Measurements from ENCODE around the gene GPC3. TPM values are rescaled to one million over a fixed set of nuclear protein-coding genes. Genes with fewer than 3 reads are reported as not detected.

GPC3 gene
- total and polyA plus RNA-seq, 2 donors: 22.1 to 192 TPM

DNA sequence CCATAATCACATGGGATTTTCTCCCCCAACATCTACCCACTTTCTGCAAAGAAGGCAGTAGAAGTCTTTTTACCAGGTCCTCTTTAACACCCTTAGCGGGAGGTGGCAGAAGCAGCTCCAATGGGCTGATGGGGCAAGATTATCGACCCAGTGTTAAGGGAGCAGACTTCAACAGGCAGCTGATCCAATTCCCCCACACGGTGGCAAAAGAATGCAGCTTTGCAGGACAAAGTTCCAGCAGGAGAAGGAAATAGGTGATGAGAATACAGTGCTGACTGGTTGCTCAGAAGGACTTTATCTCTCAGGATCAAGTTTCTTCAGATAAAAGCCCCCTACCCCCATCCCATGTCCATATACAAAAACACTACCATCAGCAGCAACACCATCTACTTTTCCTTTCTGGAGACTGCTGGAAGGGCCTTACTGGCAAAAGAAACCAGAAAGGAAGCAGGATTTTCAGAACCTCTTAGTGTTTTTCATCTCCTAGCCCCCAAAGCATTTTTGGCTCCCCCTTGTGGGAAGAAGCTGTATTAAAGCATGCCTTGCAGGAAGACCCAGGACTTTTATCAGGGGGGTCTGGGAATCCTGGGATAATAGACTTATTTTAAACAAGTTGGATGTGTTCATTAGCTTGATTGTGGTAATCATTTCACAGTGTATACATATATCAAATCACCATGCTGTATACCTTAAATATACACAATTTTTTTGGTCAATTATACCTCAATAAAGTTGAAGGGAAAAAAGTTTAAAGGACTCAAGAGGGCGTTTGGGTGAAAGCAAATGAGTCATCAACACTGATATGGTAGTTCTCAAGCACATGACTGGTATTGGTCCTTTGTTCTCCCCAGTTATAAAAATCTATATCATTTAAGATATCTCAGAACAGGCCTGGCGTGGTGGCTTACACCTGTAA lies 146.4 kb downstream of the GPC3 start:
- no peaks in the 10 kb centered on the region for H3K4me1 ChIP-seq (ENCODE audit: insufficient read depth)
- H3K36me3 ChIP-seq (ENCODE audit: insufficient read depth): no peaks in the 10 kb centered on the region
- 73% methylated on average over 5 of the region's 5 CpGs for WGBS
- no peak for DNase-seq (ENCODE audit: extremely low spot score)
- no peak overlapping the region for H3K27ac ChIP-seq (ENCODE audit: low read depth)
- no peak overlapping the region for H3K4me3 ChIP-seq (ENCODE audit: low read depth, low read length)

DNA sequence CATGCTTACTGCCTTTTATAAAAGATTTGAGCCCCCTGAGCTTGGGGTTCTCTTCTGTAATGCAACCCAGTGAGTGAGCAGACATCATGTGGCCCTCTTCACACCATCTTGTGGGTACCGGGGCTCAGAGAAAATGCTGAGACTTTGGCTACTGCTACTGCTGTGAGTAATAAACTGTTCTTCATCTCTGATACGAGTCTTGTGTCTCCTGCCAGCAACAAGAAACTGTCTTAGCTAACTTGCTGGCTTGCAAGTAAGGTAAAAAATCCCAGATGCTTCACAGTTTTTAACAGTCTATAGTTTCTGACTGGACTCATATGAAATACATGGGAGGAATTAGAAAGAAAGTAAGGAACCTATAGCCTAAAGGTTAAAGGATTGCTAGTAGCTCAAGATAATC lies 148.3 kb downstream of the GPC3 start:
- Histone ChIP-seq H3K4me3 (ENCODE audit: low read depth, low read length) (no peak overlapping the region), H3K27ac (ENCODE audit: low read depth) (no peak overlapping the region), H3K36me3 (ENCODE audit: insufficient read depth) (no peaks in the 10 kb centered on the region), H3K4me1 (ENCODE audit: insufficient read depth) (no peaks in the 10 kb centered on the region)
- no peak for DNase-seq (ENCODE audit: extremely low spot score)
- WGBS: 17% methylated on average over 2 of the region's 2 CpGs

DNA sequence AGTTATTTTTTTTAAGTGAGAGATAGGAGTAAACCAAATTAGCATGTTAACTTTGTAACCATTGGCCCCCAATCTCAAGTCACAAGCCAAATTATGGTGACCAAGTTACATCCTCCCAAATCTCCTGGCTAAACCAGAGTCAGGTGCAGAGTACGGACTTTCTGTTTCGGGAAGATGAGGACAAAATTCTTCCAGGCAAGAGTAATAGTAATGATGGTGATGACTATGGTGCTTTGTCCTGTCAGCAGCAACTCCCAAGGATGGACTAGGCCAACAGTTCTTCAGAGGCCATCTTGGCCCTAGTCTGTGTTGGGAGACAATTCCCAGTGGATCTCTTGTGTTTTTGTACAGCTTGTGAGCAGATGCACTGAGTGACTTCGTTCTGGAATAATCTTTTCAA lies 148.8 kb downstream of the GPC3 start:
- H3K4me3 ChIP-seq (ENCODE audit: low read depth, low read length): no peak overlapping the region
- no peaks in the 10 kb centered on the region for H3K4me1 ChIP-seq (ENCODE audit: insufficient read depth)
- H3K27ac ChIP-seq (ENCODE audit: low read depth): no peak overlapping the region
- WGBS: 70% methylated on average over 3 of the region's 3 CpGs
- DNase-seq (ENCODE audit: extremely low spot score): no peak
- no peaks in the 10 kb centered on the region for H3K36me3 ChIP-seq (ENCODE audit: insufficient read depth)

DNA sequence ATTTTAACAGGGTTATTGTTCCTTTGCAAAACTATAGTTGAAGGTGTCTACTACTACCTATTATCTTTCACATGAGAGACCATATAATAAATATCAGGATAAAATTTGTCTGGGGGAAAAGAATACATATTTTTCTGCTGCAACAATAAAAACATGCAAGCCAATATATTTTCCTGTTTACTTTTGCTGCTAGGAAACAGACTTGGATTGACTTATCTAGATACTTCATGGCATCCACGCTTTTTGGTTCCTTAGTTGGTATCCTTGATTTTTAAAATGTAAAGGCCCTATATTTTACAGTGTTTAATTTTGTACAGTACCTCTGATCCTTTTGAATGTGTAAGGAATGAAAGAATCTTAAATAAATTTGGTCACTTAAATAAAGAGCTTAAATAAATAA lies 150.6 kb downstream of the GPC3 start:
- no peaks in the 10 kb centered on the region for H3K36me3 ChIP-seq (ENCODE audit: insufficient read depth)
- H3K4me1 ChIP-seq (ENCODE audit: insufficient read depth): no peaks in the 10 kb centered on the region
- H3K4me3 ChIP-seq (ENCODE audit: low read depth, low read length): no peak overlapping the region
- DNase-seq (ENCODE audit: extremely low spot score): no peak
- no peak overlapping the region for H3K27ac ChIP-seq (ENCODE audit: low read depth)
- WGBS: 80% methylated on average over 1 of the region's 1 CpG

DNA sequence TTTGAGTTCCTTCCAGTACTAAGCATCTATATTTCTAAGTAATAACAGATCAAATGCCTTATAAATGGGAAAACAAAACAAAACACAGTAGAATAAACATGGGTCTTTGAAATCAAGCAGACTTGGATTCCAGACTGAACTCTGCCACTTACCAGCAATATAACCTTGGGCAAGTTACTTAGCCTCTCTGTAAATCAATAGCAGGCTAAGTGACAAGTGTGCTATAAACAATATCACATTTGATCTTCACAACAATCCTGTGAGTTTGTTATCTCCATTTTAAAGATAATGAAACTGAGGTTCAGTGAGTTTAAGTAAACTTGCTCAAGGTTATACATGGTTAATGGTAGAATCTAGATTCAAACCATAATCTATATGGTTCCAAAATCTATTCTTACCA lies 165.8 kb downstream of the GPC3 start:
- no peak overlapping the region for H3K27ac ChIP-seq (ENCODE audit: low read depth)
- no peak for DNase-seq (ENCODE audit: extremely low spot score)
- H3K4me3 ChIP-seq (ENCODE audit: low read depth, low read length): no peak overlapping the region
- H3K4me1 ChIP-seq (ENCODE audit: insufficient read depth): no peaks in the 10 kb centered on the region
- no peaks in the 10 kb centered on the region for H3K36me3 ChIP-seq (ENCODE audit: insufficient read depth)

DNA sequence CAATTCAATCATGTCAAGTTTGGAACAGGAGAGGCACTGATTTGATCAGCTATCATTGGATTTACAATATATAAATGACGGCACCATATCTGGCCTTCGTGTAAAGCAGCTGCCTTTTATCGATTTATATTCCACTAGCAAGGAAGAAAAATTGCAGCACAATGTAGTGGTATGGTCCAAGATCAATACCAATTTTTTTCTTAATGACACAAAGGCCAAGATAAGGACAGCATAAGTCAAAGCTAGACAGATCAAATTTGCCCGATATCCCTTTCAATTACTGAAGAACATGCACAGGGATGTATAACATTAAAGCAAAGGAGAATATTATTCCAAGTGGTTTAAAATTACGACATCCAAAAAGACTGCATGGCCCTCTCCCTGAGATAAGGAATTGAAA lies 167.4 kb downstream of the GPC3 start:
- DNase-seq (ENCODE audit: extremely low spot score): no peak
- H3K4me3 ChIP-seq (ENCODE audit: low read depth, low read length): no peak overlapping the region
- WGBS: 94% methylated on average over 5 of the region's 5 CpGs
- H3K27ac ChIP-seq (ENCODE audit: low read depth): no peak overlapping the region
- no peaks in the 10 kb centered on the region for H3K36me3 ChIP-seq (ENCODE audit: insufficient read depth)
- no peaks in the 10 kb centered on the region for H3K4me1 ChIP-seq (ENCODE audit: insufficient read depth)

DNA sequence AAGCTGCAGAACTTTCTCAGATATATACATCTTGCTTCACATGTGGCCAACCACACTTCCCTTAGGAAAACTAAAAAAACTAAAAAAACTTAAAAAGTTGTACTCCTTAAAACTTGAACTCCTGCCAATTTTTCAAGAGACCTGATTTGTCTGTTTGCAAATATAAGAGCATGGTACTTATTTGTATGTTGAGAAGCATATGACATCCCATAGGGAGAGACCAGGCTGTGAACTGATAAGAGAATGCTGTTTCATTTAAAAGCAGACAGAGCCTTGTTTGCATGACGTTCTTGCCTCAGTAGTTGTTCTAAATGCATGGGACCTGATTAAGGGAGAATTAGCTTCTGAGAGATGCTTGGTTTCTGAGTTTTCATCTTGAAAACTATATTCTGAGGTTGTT lies 169.9 kb downstream of the GPC3 start:
- 81% methylated on average over 1 of the region's 1 CpG for WGBS
- DNase-seq (ENCODE audit: extremely low spot score): no peak

GRCh38 chrX:133813971-133814370 lies 171.4 kb downstream of the GPC3 start:
- H3K27ac ChIP-seq (ENCODE audit: low read depth): no peak overlapping the region
- WGBS: 59% methylated on average over 6 of the region's 6 CpGs
- no peaks in the 10 kb centered on the region for H3K4me1 ChIP-seq (ENCODE audit: insufficient read depth)
- no peak for DNase-seq (ENCODE audit: extremely low spot score)
- no peaks in the 10 kb centered on the region for H3K36me3 ChIP-seq (ENCODE audit: insufficient read depth)
- no peak overlapping the region for H3K4me3 ChIP-seq (ENCODE audit: low read depth, low read length)

More for the DNA sequence above, 169.9 kb downstream of the GPC3 start:
- Histone ChIP-seq H3K4me3 (ENCODE audit: low read depth, low read length) (no peak overlapping the region), H3K36me3 (ENCODE audit: insufficient read depth) (no peaks in the 10 kb centered on the region), H3K27ac (ENCODE audit: low read depth) (no peak overlapping the region), H3K4me1 (ENCODE audit: insufficient read depth) (no peaks in the 10 kb centered on the region)

GRCh38 chrX:133812402-133812801 lies 173.0 kb downstream of the GPC3 start:
- 25% methylated on average over 3 of the region's 3 CpGs for WGBS
- no peaks in the 10 kb centered on the region for H3K36me3 ChIP-seq (ENCODE audit: insufficient read depth)
- no peaks in the 10 kb centered on the region for H3K4me1 ChIP-seq (ENCODE audit: insufficient read depth)
- H3K4me3 ChIP-seq (ENCODE audit: low read depth, low read length): no peak overlapping the region
- DNase-seq (ENCODE audit: extremely low spot score): no peak
- H3K27ac ChIP-seq (ENCODE audit: low read depth): no peak overlapping the region

GRCh38 chrX:133810925-133811324 lies 174.5 kb downstream of the GPC3 start:
- WGBS: 90% methylated on average over 3 of the region's 3 CpGs
- H3K4me1 ChIP-seq (ENCODE audit: insufficient read depth): no peaks in the 10 kb centered on the region

DNA sequence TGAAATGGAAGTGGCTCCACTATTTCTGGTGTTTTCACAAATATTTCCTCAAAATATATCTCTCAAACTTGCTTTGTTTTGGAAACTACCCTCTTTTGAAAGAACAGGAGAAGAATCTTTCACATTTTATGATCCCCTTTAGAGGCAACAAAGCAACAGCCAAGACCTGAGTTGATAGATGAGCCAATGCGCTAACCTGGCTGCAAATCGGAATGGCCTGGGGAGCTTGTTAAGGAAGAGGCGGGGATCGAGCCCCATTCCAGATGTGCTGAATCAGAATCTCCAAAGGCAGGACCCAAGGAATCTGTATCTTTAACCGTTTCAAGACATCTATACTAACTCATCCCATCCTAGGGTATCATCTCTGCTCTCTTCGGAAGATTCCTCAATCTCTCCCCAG lies 181.3 kb downstream of the GPC3 start:
- H3K4me3 ChIP-seq (ENCODE audit: low read depth, low read length): no peak overlapping the region
- no peak overlapping the region for H3K27ac ChIP-seq (ENCODE audit: low read depth)
- H3K36me3 ChIP-seq (ENCODE audit: insufficient read depth): no peaks in the 10 kb centered on the region
- WGBS: 91% methylated on average over 6 of the region's 6 CpGs
- no peaks in the 10 kb centered on the region for H3K4me1 ChIP-seq (ENCODE audit: insufficient read depth)
- no peak for DNase-seq (ENCODE audit: extremely low spot score)

More at GRCh38 chrX:133810925-133811324, 174.5 kb downstream of the GPC3 start:
- Histone ChIP-seq H3K4me3 (ENCODE audit: low read depth, low read length) (no peak overlapping the region), H3K27ac (ENCODE audit: low read depth) (no peak overlapping the region), H3K36me3 (ENCODE audit: insufficient read depth) (no peaks in the 10 kb centered on the region)
- no peak for DNase-seq (ENCODE audit: extremely low spot score)

DNA sequence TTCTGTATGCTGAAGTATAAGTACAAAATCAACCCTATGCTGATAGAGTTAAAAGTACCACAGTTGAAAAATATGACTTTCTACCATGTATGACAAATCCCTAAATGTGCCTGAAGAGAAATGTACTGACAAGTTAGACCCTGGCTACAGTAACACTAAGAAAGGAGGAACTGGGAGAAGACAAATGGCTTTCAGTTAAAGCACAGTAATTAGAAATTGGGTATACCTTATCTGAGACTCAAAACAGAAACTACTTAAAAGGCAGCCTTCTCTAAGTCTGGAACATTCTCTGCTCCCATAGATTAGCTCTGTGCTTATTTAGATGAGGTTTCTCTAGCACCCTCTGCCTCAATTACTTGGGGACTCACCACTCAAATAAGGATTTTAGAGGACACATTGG lies 189.1 kb downstream of the GPC3 start:
- no peaks in the 10 kb centered on the region for H3K36me3 ChIP-seq (ENCODE audit: insufficient read depth)
- no peak overlapping the region for H3K27ac ChIP-seq (ENCODE audit: low read depth)
- no peaks in the 10 kb centered on the region for H3K4me1 ChIP-seq (ENCODE audit: insufficient read depth)
- no peak overlapping the region for H3K4me3 ChIP-seq (ENCODE audit: low read depth, low read length)
- DNase-seq (ENCODE audit: extremely low spot score): no peak

DNA sequence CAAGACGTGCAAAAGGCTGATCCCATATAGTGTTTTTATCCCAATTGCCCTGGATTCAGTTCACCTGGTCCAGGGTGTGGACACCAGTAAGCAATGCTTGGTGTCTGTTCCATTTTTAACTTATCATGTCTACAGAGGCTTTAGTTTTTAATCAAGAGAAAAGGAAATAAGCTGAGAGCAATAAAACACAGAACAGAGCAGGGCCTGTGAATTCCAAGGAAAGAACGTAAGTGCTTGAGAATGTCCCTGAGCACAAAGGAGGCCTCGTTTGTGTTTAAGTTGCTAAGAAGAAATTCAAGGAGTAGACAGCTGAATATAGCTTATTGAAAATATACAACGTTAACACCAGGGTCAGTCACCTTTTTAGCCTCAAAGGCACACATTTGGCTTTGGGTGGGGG lies 191.3 kb downstream of the GPC3 start:
- no peak overlapping the region for H3K27ac ChIP-seq (ENCODE audit: low read depth)
- WGBS: 34% methylated on average over 4 of the region's 4 CpGs
- no peaks in the 10 kb centered on the region for H3K4me1 ChIP-seq (ENCODE audit: insufficient read depth)
- DNase-seq (ENCODE audit: extremely low spot score): no peak
- H3K4me3 ChIP-seq (ENCODE audit: low read depth, low read length): no peak overlapping the region
- no peaks in the 10 kb centered on the region for H3K36me3 ChIP-seq (ENCODE audit: insufficient read depth)

DNA sequence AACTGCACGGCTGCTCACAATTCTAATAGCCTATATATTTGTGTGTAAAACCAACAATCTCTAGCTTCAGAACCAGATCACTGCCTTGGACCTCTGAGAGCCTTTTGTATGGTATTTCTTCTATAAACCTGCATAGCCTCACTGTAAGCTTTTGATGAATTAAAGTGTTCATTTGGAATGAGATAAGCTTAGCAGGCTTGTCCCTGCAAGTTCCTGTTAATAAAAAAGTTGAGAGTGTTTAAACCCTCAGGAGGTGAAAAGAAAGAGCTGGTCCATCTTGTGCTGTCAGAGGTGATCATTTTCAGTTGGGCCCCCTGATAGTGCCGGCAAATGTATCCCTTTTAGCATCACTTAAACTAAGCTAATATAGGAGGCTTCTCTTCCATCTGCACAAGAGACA lies 191.8 kb downstream of the GPC3 start:
- H3K4me3 ChIP-seq (ENCODE audit: low read depth, low read length): no peak overlapping the region
- 47% methylated on average over 2 of the region's 2 CpGs for WGBS
- H3K27ac ChIP-seq (ENCODE audit: low read depth): no peak overlapping the region
- H3K4me1 ChIP-seq (ENCODE audit: insufficient read depth): no peaks in the 10 kb centered on the region
- no peak for DNase-seq (ENCODE audit: extremely low spot score)
- H3K36me3 ChIP-seq (ENCODE audit: insufficient read depth): no peaks in the 10 kb centered on the region
